Pons (tissue), 1 donor: ENCODE measurements around the gene ALKBH5.
"Not testable (repeated sequence)": the region's sequence is repeated elsewhere in the genome, so short reads cannot be mapped to it uniquely, and the experiment has no call there.

ENCODE experiments used
- DNase-seq: peaks from one replicate; pipeline ENCODE4 v3.0.0-alpha.2; 2016; ENCODE audit warnings: low spot score

The ALKBH5 gene

DNA sequence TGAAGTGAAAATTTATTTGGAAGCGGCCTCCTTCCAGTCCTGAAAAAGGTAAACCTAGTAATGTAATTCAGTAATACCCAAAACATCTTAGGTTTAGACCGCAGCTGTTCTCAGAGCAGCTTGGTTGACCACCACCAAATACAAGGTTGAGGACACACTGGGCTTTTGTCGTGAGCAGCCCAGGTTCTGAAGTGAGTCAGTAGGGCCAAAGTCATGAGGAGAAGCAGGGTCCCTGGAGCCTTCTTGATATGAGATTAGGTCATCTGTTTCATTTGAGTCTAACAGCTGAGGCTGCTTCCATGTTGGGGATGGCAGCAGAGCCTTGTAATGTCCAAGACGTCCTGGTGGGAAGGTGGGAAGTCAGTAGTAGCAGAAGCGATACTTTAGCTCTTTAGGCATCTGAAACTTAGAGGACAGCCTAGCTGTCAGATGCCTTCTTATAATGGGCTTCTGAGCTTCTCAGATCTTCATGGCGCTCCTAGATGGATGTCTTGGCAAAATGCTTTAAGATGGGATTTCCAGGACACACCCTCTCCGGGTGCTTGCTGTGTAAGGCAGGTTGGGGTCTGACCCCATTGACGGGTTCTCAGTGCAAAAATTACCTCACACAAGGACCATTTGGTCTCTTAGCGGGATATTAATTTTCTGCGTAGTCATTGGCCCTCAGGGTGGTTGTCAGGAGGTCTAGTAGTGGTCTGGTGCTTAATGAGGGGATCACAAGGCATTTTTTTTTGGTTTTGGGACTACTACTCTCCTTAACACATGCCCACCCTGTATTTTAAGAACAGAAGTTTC is 2.4 kb downstream of the ALKBH5 start:
- DNase-seq: no peak

DNA sequence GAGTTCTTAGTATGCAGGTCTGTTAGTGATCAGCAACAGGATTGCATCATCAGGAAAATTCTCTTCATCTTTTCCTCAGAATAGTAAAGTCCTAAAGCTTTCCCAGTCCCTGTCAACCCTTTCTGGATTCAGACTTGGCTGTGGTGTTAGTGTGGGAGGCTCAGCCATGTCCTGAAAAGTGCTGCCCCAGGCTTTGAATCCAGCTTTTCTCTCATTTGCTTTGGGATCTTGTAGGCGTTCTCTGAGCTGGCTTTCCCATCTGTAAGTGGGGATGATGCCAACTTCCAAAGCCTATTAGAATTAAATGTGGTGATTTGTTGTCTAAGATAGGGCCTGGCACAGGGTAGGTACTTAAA is 3.0 kb downstream of the ALKBH5 start:
- DNase-seq: peak; percentile 48

- DNase-seq: peak; percentile 95
Measured at GRCh38 chr17:18187226-18187625, 3.6 kb downstream of the ALKBH5 start.

DNA sequence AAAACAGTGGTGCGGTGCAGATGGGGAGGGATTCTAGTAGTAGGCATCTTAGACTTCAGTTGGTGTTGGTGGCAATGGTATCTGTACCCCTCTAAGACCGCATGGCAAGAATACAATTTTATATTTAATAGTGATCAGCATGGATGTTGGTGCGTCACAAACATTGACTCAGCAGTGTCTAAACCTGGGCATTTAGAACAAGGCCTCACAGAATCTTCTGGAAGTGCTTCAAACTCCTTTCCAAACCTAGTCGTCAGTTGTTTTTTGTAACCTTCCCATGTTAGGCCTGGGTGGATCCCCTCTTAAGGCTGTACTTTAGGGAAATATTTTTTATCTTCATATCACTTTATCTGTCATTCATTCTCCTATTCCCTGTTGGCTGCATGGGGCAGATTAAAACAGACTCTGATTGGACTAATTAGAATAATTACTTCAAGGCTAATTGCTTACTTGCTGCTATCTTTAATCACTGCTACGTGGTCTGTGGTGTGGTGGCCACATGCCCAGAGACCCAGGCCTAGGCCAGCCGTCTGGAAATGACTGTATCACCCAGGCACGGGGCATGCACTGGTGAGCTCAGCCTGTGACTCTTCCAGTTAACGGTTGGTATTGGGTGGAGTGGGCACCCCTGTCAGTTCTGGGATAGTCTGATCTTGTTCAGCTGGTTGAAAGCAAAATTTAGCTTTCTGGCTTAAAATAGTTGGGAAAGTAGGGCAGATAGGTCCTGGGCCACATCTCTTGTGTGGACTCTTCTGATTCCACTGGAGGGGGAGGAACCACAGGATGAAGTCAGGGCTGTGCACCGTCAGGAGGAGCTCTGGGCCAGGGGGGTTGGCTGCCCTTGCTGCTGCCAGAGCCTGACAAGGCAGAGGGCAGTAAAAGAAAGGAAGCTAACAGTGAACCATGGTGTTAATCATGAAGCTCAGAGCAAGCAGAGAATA is 4.5 kb downstream of the ALKBH5 start:
- peak; percentile 45 for DNase-seq

DNA sequence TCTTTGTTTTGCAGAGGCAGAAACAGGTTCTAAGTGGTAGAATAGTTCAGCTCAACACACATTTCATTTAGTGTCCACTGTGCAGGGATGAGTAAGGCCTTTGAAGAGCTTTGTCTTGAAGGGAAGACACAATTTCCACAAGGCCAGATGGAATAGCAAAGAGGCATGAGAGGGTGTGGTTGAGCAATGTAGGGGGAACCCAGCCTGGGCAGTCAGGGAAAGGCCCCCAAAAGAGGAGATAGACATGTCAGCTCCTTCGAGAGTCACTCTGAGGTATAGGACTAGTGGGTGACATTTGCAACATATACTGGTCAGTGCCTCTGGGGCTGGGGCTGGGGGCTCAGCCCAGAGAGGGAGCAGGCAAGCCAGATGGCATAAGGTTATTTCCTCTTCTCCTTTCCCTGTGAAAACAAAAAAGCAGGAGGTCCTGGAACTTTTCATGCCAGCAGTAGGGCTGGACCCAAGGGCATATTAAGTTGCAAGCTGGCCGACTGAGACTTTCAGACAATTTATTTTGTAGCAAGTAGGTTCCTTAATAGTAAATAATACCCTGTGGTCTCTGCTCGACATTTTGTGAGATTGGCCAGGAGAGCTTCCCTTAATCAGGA is 7.1 kb downstream of the ALKBH5 start:
- no peak for DNase-seq

GRCh38 chr17:18191236-18191667 is 7.6 kb downstream of the ALKBH5 start:
- no peak for DNase-seq

GRCh38 chr17:18191967-18192366 is 8.3 kb downstream of the ALKBH5 start:
- DNase-seq: no peak

DNA sequence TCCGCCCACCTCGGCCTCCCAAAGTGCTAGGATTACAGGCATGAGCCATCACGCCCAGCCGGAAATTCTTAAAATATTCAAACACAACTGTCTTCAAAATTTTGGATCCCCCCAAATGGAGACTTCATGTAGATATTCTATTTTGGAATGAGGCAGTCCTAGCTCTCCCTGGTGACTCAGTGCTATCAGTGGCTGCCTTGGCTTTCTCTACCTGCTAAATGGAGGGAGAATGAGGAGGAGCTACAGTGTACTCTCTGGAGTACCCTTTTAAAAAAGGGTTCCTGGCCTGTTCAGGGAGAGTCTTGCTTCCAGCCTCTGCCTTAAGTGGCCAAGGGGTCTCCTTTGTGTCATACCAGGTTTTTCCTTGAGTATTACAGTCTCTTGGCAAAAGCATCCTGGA is 10.8 kb downstream of the ALKBH5 start:
- DNase-seq: no peak

DNA sequence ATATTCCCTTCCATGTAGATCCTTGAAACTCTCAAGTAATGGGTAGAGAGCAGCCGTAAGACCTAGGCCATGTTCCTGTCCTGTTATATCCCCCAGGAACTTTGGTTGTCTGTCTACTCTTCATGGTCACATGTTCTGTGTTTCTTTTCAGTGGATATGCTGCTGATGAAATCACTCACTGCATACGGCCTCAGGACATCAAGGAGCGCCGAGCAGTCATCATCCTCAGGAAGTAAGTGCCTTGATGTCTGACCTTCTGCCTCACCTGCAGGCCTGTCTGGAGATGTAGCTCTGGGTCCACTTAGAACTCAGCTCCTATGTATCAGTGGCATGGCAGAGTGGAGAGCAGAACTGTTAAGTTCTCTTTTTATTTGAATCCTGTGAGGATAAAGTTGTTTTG is 11.2 kb downstream of the ALKBH5 start:
- DNase-seq: no peak

GRCh38 chr17:18195246-18195645 is 11.6 kb downstream of the ALKBH5 start:
- no peak for DNase-seq

DNA sequence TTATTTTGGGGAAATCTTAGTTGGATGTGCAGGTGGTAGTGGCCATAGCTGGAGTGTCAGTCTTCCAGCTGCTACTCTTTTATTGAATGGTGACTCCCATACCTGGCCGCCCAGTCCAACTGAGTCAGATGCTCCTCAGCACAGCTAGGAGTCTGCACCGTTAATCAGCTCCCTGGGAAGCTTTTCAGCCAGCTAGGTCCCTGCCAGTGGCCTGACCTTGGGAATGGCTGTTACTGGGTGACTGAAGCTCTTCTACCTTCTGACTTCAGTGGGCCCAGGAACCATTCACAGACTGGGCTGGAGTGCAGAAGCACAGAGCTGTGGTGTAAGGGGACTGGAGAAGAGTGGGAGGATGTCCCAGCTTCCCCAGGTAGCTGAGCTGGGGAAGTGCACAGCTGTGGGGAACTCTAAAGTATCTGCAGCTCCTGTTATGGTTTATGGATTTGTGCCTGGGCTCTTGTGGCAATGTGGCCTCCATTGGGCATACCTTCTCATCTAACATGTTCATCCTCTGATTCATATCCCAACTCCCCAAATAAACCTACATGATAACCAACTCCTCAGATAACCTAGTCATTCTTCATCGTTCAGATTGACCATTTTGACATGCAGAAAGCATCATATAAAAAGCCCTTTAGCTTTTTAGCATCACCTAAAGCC is 14.0 kb downstream of the ALKBH5 start:
- no peak for DNase-seq

- no peak for DNase-seq
Measured at GRCh38 chr17:18198530-18198929, 14.9 kb downstream of the ALKBH5 start.

GRCh38 chr17:18201108-18201507 is 17.5 kb downstream of the ALKBH5 start:
- no peak for DNase-seq

GRCh38 chr17:18203308-18203707 is 19.7 kb downstream of the ALKBH5 start:
- DNase-seq: no peak

GRCh38 chr17:18205861-18206260 is 22.2 kb downstream of the ALKBH5 start:
- DNase-seq: no peak

GRCh38 chr17:18206962-18207361 is 23.3 kb downstream of the ALKBH5 start:
- DNase-seq: no peak

DNA sequence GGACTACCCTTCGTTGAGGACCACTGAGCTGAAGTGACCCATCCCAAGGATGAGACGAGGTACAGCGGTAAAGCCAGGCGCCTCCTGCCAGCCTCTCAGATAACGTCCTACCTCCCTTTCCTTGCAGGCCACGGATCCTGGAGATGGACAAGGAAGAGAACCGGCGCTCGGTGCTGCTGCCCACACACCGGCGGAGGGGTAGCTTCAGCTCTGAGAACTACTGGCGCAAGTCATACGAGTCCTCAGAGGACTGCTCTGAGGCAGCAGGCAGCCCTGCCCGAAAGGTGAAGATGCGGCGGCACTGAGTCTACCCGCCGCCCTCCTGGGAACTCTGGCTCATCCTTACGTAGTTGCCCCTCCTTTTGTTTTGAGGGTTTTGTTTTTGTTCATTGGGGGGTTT is 24.5 kb downstream of the ALKBH5 start:
- DNase-seq: no peak

DNA sequence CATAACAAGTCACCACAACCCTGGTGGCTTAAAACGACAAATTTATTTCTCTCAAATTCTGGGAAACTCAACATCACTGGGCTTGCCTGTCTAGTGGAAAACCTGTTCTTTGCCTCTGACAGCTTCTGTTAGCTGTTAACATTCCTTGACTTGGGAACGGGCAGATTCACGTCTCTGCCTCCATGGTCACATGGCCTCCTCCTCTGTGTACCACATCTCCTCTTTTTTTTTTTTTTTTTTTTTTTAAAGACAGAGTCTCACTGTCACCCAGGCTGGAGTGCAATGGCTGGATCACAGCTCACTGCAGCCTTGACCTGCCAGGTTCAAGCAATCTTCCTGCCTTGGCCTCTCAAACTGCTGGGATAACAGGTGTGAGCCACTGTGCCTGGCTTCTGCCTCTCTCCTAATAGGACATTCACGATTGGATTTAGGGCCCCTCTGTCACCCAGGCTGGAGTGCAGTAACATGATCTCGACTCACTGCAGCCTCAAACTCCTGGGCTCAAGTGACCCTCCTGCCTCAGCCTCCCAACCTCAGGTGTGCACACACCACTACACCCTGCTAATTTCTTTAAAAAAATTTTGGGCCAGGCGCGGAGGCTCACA is 30.1 kb downstream of the ALKBH5 start:
- DNase-seq: no peak

DNA sequence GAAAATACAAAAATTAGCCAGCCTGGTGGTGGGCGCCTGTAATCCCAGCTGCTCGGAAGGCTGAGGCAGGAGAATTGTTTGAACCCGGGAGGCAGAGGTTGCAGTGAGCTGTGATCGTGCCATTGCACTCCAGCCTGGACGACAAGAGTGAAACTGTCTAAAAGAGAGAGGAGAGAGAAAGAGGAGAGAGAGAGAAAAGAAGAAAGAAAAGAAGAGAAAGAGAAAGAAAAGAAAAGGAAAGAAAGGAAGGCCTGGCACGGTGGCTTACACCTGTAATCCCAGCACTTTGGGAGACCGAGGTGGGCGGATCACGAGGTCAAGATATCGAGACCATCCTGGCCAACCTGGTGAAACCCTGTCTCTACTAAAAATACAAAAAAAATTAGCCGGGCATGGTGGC is 33.3 kb downstream of the ALKBH5 start:
- DNase-seq: not testable (repeated sequence)

GRCh38 chr17:18217412-18218015 is 33.9 kb downstream of the ALKBH5 start:
- DNase-seq: peak; percentile 74

GRCh38 chr17:18218756-18219415 is 35.3 kb downstream of the ALKBH5 start:
- DNase-seq: no peak
